WTC11 (cell line): ENCODE results near the gene TMEM161B. TPM values are rescaled to one million over a fixed set of nuclear protein-coding genes. Genes with fewer than 3 reads are reported as not detected.

Experiments
- ATAC-seq: fragments of 200-7000 bp; cut with Tn5 transposase; 2 replicates; pipeline ENCODE4 v1.10.0; 2021; ENCODE audit warnings: mild to moderate bottlenecking, moderate library complexity
- CTCF ChIA-PET: fragments of 300-600 bp; sonication (Branson Sonifier 250); formaldehyde crosslinking; loops from one replicate; lab custom pipeline; 2021; ENCODE audit warnings: antibody characterized with exemption; lab: Charles Lee
- POLR2A ChIA-PET: fragments of 350-600 bp; sonication (Branson Sonifier 250); formaldehyde crosslinking; loops from one replicate; lab custom pipeline; 2021; ENCODE audit warnings: antibody characterized with exemption; lab: Charles Lee
- DNase-seq: peaks from one replicate; pipeline ENCODE4 v3.0.0; 2021; ENCODE audit warnings: low spot score
- H3K27ac Mint-ChIP-seq: 2 replicates; pipeline ENCODE4 v1.8.0; 2021; ENCODE audit warnings: mixed read lengths
- H3K27me3 Mint-ChIP-seq: 2 replicates; pipeline ENCODE4 v1.8.0; 2021; ENCODE audit warnings: low read depth, mild to moderate bottlenecking, moderate library complexity, mixed read lengths
- H3K36me3 Mint-ChIP-seq: 2 replicates; pipeline ENCODE4 v1.8.0; 2021; ENCODE audit warnings: mixed read lengths
- H3K4me1 Mint-ChIP-seq: 2 replicates; pipeline ENCODE4 v1.8.0; 2022; ENCODE audit warnings: mixed read lengths
- H3K4me3 Mint-ChIP-seq: 2 replicates; pipeline ENCODE4 v1.8.0; 2021; ENCODE audit warnings: mild to moderate bottlenecking, moderate library complexity, mixed read lengths
- H3K9me3 Mint-ChIP-seq: 2 replicates; pipeline ENCODE4 v1.8.0; 2021; ENCODE audit warnings: mixed read lengths
- ATF2 ChIP-seq: sonication (generic); formaldehyde crosslinking; IDR thresholded peaks from 2 replicates; pipeline ENCODE4 v1.8.1; 2022; ENCODE audit warnings: low read depth, missing genetic modification reagents, borderline replicate concordance
- CDX4 ChIP-seq: fragments of 250-450 bp; sonication (Bioruptor Pico); IDR thresholded peaks from 2 replicates; pipeline ENCODE4 v1.9.0; 2021; ENCODE audit warnings: moderate library complexity, mild to moderate bottlenecking, inconsistent platforms, borderline replicate concordance
- CREB1 ChIP-seq: sonication (generic); formaldehyde crosslinking; IDR thresholded peaks from 2 replicates; pipeline ENCODE4 v1.8.0; 2023; ENCODE audit warnings: mild to moderate bottlenecking, missing genetic modification reagents
- ELF4 ChIP-seq: sonication (generic); formaldehyde crosslinking; IDR thresholded peaks from 2 replicates; pipeline ENCODE4 v1.8.1; 2022; ENCODE audit warnings: low read depth, mild to moderate bottlenecking, moderate library complexity, missing genetic modification reagents
- ESRRA ChIP-seq: sonication (generic); formaldehyde crosslinking; IDR thresholded peaks from 2 replicates; pipeline ENCODE4 v1.8.1; 2022; ENCODE audit warnings: mild to moderate bottlenecking, missing genetic modification reagents, borderline replicate concordance
- FOXK1 ChIP-seq: sonication (generic); formaldehyde crosslinking; IDR thresholded peaks from 2 replicates; pipeline ENCODE4 v1.8.0; 2022; ENCODE audit warnings: mild to moderate bottlenecking, moderate library complexity, missing genetic modification reagents
- IRF1 ChIP-seq: sonication (generic); formaldehyde crosslinking; IDR thresholded peaks from 2 replicates; pipeline ENCODE4 v1.8.0; 2023; ENCODE audit warnings: missing genetic modification reagents
- MAX ChIP-seq: sonication (generic); formaldehyde crosslinking; IDR thresholded peaks from 2 replicates; pipeline ENCODE4 v1.8.0; 2022; ENCODE audit warnings: mild to moderate bottlenecking, missing genetic modification reagents
- NFATC4 ChIP-seq: fragments of 250-450 bp; sonication (Bioruptor Pico); IDR thresholded peaks from 2 replicates; pipeline ENCODE4 v1.9.0; 2021; ENCODE audit warnings: mild to moderate bottlenecking
- NR2C2 ChIP-seq: sonication (generic); formaldehyde crosslinking; IDR thresholded peaks from 2 replicates; pipeline ENCODE4 v1.8.0; 2022; ENCODE audit warnings: mild to moderate bottlenecking, missing genetic modification reagents
- PRDM15 ChIP-seq: sonication (generic); formaldehyde crosslinking; IDR thresholded peaks from 2 replicates; pipeline ENCODE4 v1.8.0; 2022; ENCODE audit warnings: missing genetic modification reagents
- PREB ChIP-seq: sonication (generic); formaldehyde crosslinking; IDR thresholded peaks from 2 replicates; pipeline ENCODE4 v1.8.1; 2022; ENCODE audit warnings: mild to moderate bottlenecking, missing genetic modification reagents, moderate library complexity, borderline replicate concordance
- RELA ChIP-seq: sonication (generic); formaldehyde crosslinking; IDR thresholded peaks from 2 replicates; pipeline ENCODE4 v1.8.1; 2022; ENCODE audit warnings: missing genetic modification reagents, mild to moderate bottlenecking, borderline replicate concordance
- RORB ChIP-seq: fragments of 250-450 bp; sonication (Bioruptor Pico); IDR thresholded peaks from 2 replicates; pipeline ENCODE4 v1.9.0; 2021; ENCODE audit warnings: mild to moderate bottlenecking
- SP1 ChIP-seq: sonication (generic); formaldehyde crosslinking; conservative IDR thresholded peaks from 2 replicates; pipeline ENCODE4 v1.8.1; 2022; ENCODE audit warnings: missing genetic modification reagents
- STAT6 ChIP-seq: sonication (generic); formaldehyde crosslinking; conservative IDR thresholded peaks from 2 replicates; pipeline ENCODE4 v1.8.1; 2023; ENCODE audit warnings: mild to moderate bottlenecking, low read depth, missing genetic modification reagents, moderate library complexity
- ZSCAN18 ChIP-seq: fragments of 250-450 bp; sonication (Bioruptor Pico); IDR thresholded peaks from 2 replicates; pipeline ENCODE4 v2.1.2; 2022; ENCODE audit warnings: mild to moderate bottlenecking, moderate library complexity
- total RNA-seq: library from RNA; stranded (reverse); gene quantifications from 3 replicates; pipeline ENCODE4 v1.2.3, GENCODE V29; 2021

The TMEM161B gene
- total RNA-seq, 1 experiment from 2014 or later = 17.0 TPM

GRCh38 chr5:88230546-88231066, 38.0 kb downstream of the TMEM161B start (continued):
- no peak for TF ChIP-seq PREB

GRCh38 chr5:88226881-88227450, 41.7 kb downstream of the TMEM161B start:
- no peak for TF ChIP-seq ESRRA
- no peak for TF ChIP-seq RORB (CRISPR knock-in tag)
- no peak for TF ChIP-seq STAT6 (CRISPR knock-in tag)
- no peak for TF ChIP-seq NR2C2 (CRISPR knock-in tag)
- no peak for TF ChIP-seq CREB1 (CRISPR knock-in tag)
- no peak for TF ChIP-seq MAX (CRISPR knock-in tag)
- no peak for TF ChIP-seq RELA
- no peak for TF ChIP-seq IRF1 (CRISPR knock-in tag)
- TF ChIP-seq FOXK1 = no peak
- TF ChIP-seq CDX4 (CRISPR knock-in tag) = no peak
- TF ChIP-seq PREB = no peak
- TF ChIP-seq ELF4 (CRISPR knock-in tag) = no peak
- no peak for TF ChIP-seq ATF2 (CRISPR knock-in tag)
- TF ChIP-seq NFATC4 = no peak
- no peak for TF ChIP-seq SP1 (CRISPR knock-in tag)
- no peak for TF ChIP-seq PRDM15 (CRISPR knock-in tag)
- no peak for TF ChIP-seq ZSCAN18 (CRISPR knock-in tag)
- Mint-ChIP-seq H3K4me1 (peaks cover 37% of the 10 kb centered on the region), H3K4me3 (no peak overlapping the region), H3K27ac (peak overlapping the region; percentile 25; the same call in 1 of the 2 replicates), H3K36me3 (peaks cover 10% of the 10 kb centered on the region), H3K27me3 (no peaks in the 10 kb centered on the region), H3K9me3 (peaks cover 2% of the 10 kb centered on the region)
- DNase-seq = no peak
- CTCF ChIA-PET = interaction anchor here (1.5 kb wide), 2 partner anchors 9 to 37 kb away, joined by 3 to 4 read pairs; no protein-coding TSS in a partner anchor
- no peak for ATAC-seq
- POLR2A ChIA-PET = no interaction called here
